Measurements from ENCODE around the gene POLN. TPM values are rescaled to one million over a fixed set of nuclear protein-coding genes. Genes with fewer than 3 reads are reported as not detected.

Gene POLN
- total RNA-seq, 4 donors from 2014 or later = 0.91 to 8.0 (median 1.2) TPM

- H3K4me3 ChIP-seq = no peak overlapping the region
- peaks cover 77% of the 10 kb centered on the region for H3K27me3 ChIP-seq
- H3K27ac ChIP-seq = no peak overlapping the region
- WGBS = 81% methylated on average over 18 of the region's 18 CpGs
- no peak for TF ChIP-seq CTCF (IDR thresholded peaks at IDR 0.05)
- TF ChIP-seq POLR2AphosphoS5 (IDR thresholded peaks at IDR 0.05) = no peak
- no peak for TF ChIP-seq EP300 (IDR thresholded peaks at IDR 0.05)
- no peak for TF ChIP-seq POLR2A (IDR thresholded peaks at IDR 0.05)
- no peaks in the 10 kb centered on the region for H3K36me3 ChIP-seq
- peak in 1 of 2 donors; percentile 59 for DNase-seq (ENCODE audit: low spot score in 2 of 2)
- no peaks in the 10 kb centered on the region for H3K9me3 ChIP-seq
- H3K4me1 ChIP-seq = peaks cover 33% of the 10 kb centered on the region
Observed at GRCh38 chr4:2044542-2045517, 197.1 kb downstream of the POLN start.

- 83% methylated on average over 6 of the region's 6 CpGs for WGBS
- Histone ChIP-seq H3K4me3 (no peak overlapping the region), H3K27me3 (peaks cover 83% of the 10 kb centered on the region), H3K27ac (no peak overlapping the region), H3K36me3 (no peaks in the 10 kb centered on the region), H3K4me1 (peaks cover 33% of the 10 kb centered on the region), H3K9me3 (no peaks in the 10 kb centered on the region)
- peak in 1 of 2 donors; percentile 52 for DNase-seq (ENCODE audit: low spot score in 2 of 2)
- TF ChIP-seq CTCF (IDR thresholded peaks at IDR 0.05) (no peak), POLR2A (IDR thresholded peaks at IDR 0.05) (no peak), EP300 (IDR thresholded peaks at IDR 0.05) (no peak), POLR2AphosphoS5 (IDR thresholded peaks at IDR 0.05) (no peak)
Observed at GRCh38 chr4:2044119-2044485, 197.8 kb downstream of the POLN start.

GRCh38 chr4:2043396-2044118 lies 198.4 kb downstream of the POLN start:
- TF ChIP-seq POLR2A (IDR thresholded peaks at IDR 0.05) = no peak
- TF ChIP-seq POLR2AphosphoS5 (IDR thresholded peaks at IDR 0.05) = no peak
- TF ChIP-seq EP300 (IDR thresholded peaks at IDR 0.05) = no peak
- TF ChIP-seq CTCF (IDR thresholded peaks at IDR 0.05) = no peak
- WGBS = 84% methylated on average over 10 of the region's 18 CpGs
- no peak overlapping the region for H3K4me3 ChIP-seq
- no peaks in the 10 kb centered on the region for H3K36me3 ChIP-seq
- H3K27me3 ChIP-seq = peaks cover 85% of the 10 kb centered on the region
- H3K27ac ChIP-seq = no peak overlapping the region
- H3K9me3 ChIP-seq = no peaks in the 10 kb centered on the region
- peak in 1 of 2 donors; percentile 67 for DNase-seq (ENCODE audit: low spot score in 2 of 2)
- peaks cover 33% of the 10 kb centered on the region for H3K4me1 ChIP-seq

GRCh38 chr4:2042947-2043395 lies 198.9 kb downstream of the POLN start:
- WGBS = 73% methylated on average over 7 of the region's 8 CpGs

More at GRCh38 chr4:2042947-2043395, 198.9 kb downstream of the POLN start:
- DNase-seq (ENCODE audit: low spot score in 2 of 2) = peak in 1 of 2 donors; percentile 67
- Histone ChIP-seq H3K36me3 (no peaks in the 10 kb centered on the region), H3K4me1 (peaks cover 33% of the 10 kb centered on the region), H3K9me3 (no peaks in the 10 kb centered on the region), H3K4me3 (peak overlapping the region; percentile 63), H3K27ac (no peak overlapping the region), H3K27me3 (peaks cover 81% of the 10 kb centered on the region)
- TF ChIP-seq EP300 (IDR thresholded peaks at IDR 0.05) = no peak
- no peak for TF ChIP-seq POLR2A (IDR thresholded peaks at IDR 0.05)
- no peak for TF ChIP-seq POLR2AphosphoS5 (IDR thresholded peaks at IDR 0.05)
- no peak for TF ChIP-seq CTCF (IDR thresholded peaks at IDR 0.05)
